ENCODE data around the gene RGS6.

Gene RGS6

GRCh38 chr14:72538387-72538786 lies 606.2 kb downstream of the RGS6 start:
- peak; percentile 4 for DNase-seq

DNA sequence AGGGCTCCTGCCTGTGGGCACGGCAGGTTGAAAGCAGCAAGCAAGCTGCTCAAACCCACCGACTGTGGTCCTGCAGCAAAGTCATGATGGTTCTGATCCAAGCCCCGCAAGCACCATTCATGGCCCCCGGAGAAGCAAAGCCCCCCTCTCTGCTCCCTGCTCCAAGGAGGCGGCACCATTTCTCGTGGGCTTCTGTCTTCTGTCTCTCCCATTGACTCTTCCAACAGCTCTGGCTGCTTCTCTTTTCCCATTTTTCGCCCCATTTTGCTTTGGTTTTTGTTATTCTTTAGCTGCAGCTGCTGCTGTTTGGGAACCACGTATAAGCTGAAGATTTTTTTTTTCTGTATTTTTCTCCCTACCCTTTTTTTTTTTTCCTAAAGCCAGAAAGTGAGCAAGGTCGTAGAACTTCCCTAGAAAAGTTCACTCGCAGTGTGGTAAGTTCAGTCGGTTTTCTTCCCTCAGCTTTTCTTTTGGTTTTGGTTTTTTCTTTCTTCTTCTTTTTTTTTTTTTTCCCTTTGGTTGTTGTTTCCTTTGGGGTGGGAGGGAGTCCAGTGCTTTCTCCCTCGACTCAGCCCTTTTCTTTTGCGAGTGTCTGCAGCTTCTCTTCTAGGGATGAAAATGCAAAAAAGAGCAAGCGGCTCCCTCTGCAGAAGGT lies 607.6 kb downstream of the RGS6 start:
- DNase-seq, result peak; percentile 3

DNA sequence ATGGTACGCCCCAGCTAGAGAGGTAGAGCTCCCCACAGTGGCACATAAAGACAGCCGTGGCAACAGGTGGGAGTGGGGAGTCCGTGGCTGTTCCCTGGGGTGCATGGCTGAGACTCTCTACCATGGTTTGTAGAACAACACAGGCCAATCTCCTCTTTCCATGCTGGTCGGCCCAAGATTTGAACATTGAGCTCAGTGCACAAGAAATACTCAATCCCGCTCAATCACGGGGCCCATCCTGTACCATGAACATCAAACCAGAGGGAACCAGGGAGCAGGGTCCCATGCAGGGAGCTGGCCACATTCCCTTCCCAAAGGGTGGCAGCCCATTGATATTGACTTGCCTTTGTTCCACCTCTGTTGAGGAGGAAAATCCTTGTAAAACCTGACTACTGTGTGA lies 608.6 kb downstream of the RGS6 start:
- no peak for DNase-seq

GRCh38 chr14:72541546-72541945 lies 609.3 kb downstream of the RGS6 start:
- no peak for DNase-seq

- DNase-seq, result no peak
Measured at GRCh38 chr14:72543341-72543740, 611.1 kb downstream of the RGS6 start.

- peak; percentile 45 for DNase-seq
Measured at GRCh38 chr14:72544615-72545387, 612.6 kb downstream of the RGS6 start.

DNA sequence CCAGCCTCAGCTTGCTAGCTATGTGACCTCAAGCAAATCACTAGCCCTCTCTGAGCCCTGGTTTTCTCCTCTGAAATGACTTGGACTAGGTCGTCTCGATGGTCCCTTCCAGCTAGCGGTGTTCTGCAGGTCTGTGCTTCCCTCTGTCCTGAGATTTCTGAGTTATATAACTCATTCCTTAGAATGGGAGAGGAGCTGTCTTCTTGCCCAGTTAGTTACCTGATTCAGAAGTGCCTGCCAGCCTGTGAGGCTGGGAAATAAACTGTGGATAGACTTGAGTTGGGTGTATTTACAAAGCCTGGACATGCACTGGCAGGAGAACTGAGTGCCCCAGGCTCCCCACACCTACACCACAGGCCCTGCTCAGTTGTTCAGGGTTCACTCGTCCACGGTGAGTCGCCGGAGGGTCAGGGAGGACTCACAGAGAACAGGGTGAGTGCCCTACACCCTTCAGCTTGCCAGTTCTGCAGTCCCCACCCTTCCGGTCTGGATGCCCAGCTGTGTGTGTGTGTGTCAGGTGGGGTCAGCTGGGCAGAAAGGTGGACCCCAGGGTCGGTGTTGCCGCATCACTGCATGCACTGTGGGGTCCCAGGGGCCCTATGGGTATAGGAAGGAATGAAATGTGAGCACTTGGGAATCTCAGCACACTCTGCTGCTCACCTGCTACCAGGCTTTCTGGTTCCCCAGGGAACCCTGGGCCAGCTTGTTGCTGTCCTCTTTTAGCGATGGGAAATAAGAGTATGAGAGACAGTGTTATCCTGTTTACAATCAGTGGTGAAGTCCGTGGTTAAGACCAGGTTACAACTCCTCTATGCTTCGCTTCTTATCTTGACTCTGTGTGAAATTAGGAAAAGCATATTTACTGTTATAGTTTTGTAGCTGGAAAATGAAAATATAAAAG lies 613.4 kb downstream of the RGS6 start:
- no peak for DNase-seq

GRCh38 chr14:72546344-72547016 lies 614.3 kb downstream of the RGS6 start:
- DNase-seq, result no peak

DNA sequence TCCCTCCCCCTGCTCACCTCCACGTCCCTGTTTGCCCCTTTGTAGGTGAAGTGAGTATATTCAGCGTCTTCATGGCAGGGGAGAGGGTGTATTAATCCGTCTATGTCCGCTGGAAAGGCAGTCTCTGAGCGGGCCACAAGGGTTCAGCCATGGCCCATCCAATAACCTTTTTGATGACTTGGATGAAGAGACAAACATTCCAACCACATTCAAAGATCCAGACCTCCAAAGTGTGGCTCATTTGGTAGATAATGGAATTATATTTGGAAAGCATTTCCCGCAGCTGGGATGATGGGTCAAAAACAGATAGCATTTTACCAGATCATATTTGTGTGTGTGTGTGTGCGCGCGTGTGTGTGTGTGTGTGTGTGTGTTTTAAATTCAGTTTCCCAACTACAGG lies 615.8 kb downstream of the RGS6 start:
- no peak for DNase-seq

GRCh38 chr14:72549026-72549425 lies 616.8 kb downstream of the RGS6 start:
- no peak for DNase-seq

- no peak for DNase-seq
Measured at GRCh38 chr14:72549854-72550253, 617.6 kb downstream of the RGS6 start.

DNA sequence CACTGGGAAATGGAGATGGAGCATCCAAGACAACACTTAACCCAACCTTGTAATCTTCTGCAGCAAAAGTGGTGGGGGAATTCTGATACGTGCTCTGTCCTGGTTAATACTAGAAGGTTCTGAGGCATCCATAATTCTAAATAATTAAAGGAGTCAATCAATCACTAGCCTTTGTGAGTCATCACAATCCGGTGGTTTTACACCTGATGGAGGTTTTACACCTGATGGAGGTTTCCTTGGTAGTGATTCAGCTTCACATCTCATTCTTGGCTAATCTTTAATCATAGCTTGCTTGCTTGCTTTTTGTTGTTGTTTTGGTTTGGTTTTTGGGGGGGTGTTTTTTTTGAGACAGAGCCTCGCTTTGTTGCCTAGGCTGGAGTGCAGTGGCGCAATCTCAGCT lies 618.3 kb downstream of the RGS6 start:
- DNase-seq, result no peak

DNA sequence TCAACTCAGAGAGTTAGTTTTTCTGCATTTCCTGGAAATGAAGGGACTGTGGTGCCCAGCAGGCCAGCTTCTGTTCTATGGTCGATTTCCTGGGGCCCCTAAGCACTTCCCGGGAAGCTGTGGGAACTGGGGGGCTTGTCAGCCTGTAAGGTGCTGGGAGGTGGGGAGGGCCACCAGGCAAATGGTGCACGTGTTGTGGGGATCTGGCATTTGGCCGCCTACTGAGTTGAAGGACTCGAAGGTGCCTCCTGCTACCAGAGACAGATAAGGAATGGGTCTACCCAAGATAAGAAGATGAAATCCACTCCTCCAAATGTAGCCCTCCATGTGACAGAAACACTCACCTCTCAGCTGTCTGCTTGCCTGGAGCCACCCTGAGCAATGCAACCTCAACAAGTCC lies 620.0 kb downstream of the RGS6 start:
- no peak for DNase-seq

- DNase-seq, result no peak
Measured at GRCh38 chr14:72553161-72553560, 620.9 kb downstream of the RGS6 start.

- DNase-seq, result no peak
Measured at GRCh38 chr14:72553656-72554055, 621.4 kb downstream of the RGS6 start.

- no peak for DNase-seq
Measured at GRCh38 chr14:72554401-72554800, 622.2 kb downstream of the RGS6 start.

- DNase-seq, result no peak
Measured at GRCh38 chr14:72554994-72555608, 622.9 kb downstream of the RGS6 start.

- no peak for DNase-seq
Measured at GRCh38 chr14:72555609-72556000, 623.4 kb downstream of the RGS6 start.

GRCh38 chr14:72557671-72558070 lies 625.4 kb downstream of the RGS6 start:
- DNase-seq, result no peak

GRCh38 chr14:72558721-72559120 lies 626.5 kb downstream of the RGS6 start:
- DNase-seq, result peak; percentile 72

DNA sequence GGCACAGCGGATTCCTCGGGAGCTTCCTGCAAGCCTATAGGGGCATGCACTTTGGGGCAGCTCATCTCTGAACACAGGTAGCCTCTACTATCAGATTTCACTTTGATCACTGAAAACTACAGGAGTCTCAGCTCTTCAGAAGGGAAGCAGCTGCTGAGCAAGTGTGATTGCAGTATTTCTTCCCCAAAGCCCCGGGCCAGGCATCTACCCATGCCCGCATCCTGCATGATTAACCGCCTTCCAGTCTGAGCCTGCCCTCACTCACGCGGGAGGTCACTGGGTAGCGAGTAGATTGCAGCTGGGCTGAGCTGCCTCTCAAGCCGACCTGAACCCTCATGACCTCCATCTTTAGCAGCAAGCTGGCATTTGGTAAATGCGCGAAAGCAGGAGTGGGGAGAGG lies 627.0 kb downstream of the RGS6 start:
- no peak for DNase-seq

GRCh38 chr14:72559669-72560255 lies 627.5 kb downstream of the RGS6 start:
- no peak for DNase-seq

All from femur (tissue), 1 donor.